K562 (cell line): ENCODE measurements around the gene MVP. TPM values are rescaled to one million over a fixed set of nuclear protein-coding genes. Genes with fewer than 3 reads are reported as not detected.

Experiments
- ATAC-seq: fragments of 200-7000 bp; cut with Tn5 transposase; 3 replicates; pipeline ENCODE4 v1.9.1; 2020; ENCODE audit warnings: moderate library complexity
- BruUV-seq: library from RNA; stranded (reverse); fragments of 400-500 nt; replicated peaks from 2 replicates; lab custom pipeline; 2021; lab: Mats Ljungman, UMichigan
- CTCF ChIA-PET: fragments of 300-600 bp; formaldehyde crosslinking; extraction: SDS; loops from one replicate; lab custom pipeline; 2021; ENCODE audit warnings: low intra/inter-chr PET ratio; lab: Yijun Ruan, JAX
- POLR2A ChIA-PET: fragments of 300-600, 350-650 bp; sonication (Branson Sonifier 250); formaldehyde crosslinking; extraction: SDS; loops from one replicate; lab custom pipeline; 2021; ENCODE audit warnings: antibody characterized with exemption, inconsistent platforms; lab: Yijun Ruan, JAX
- DNase-seq, 4 experiments: peaks; one replicate each; pipeline versions ENCODE4 v3.0.0 to v3.0.0-alpha.2; 2011 to 2018; ENCODE audit warnings: low spot score in 3 of 4, mixed read lengths in 3 of 4; ENCODE audit errors: extremely low read depth in 1 of 4
- FAIRE-seq: peaks from 2 replicates; lab custom pipeline; 2011; peaks lifted over from hg19 to GRCh38; lab: Jason Lieb, UNC
- H2AFZ ChIP-seq: 2 replicates; pipeline ENCODE4 v1.6.0; 2011; ENCODE audit warnings: low read depth, low read length, control low read depth, inconsistent platforms
- H3K27ac ChIP-seq: fragments of 200-600 bp; 3 replicates; pipeline ENCODE4 v1.8.0; 2011; ENCODE audit warnings: low read depth, mild to moderate bottlenecking, control low read depth, inconsistent platforms, low read length, moderate library complexity, mixed read lengths; ENCODE audit errors: extremely low read depth
- H3K27me3 ChIP-seq, 2 experiments: fragments of 300-600 bp in 1 of 2; 2 replicates in 1 of 2; 3 replicates in 1 of 2; pipeline versions ENCODE4 v1.6.0 to v1.8.0; 2011; ENCODE audit warnings: inconsistent platforms in 2 of 2, low read length in 2 of 2, mild to moderate bottlenecking in 1 of 2, mixed read lengths in 1 of 2, moderate library complexity in 1 of 2; ENCODE audit not compliant: control insufficient read depth in 2 of 2, insufficient read depth in 2 of 2
- H3K36me3 ChIP-seq: fragments of 300-600 bp; 3 replicates; pipeline ENCODE4 v1.8.0; 2011; ENCODE audit warnings: mild to moderate bottlenecking, low read length, inconsistent platforms; ENCODE audit not compliant: control insufficient read depth, insufficient read depth
- H3K4me1 ChIP-seq, 2 experiments: fragments of 200-600 bp in 1 of 2; replicated peaks in 1 of 2; 2 replicates in 1 of 2; 3 replicates in 1 of 2; pipeline versions ENCODE4 v1.5.1 to v1.8.0; 2011; ENCODE audit warnings: inconsistent platforms in 2 of 2, low read length in 2 of 2, mild to moderate bottlenecking in 1 of 2, mixed read lengths in 1 of 2, moderate library complexity in 1 of 2; ENCODE audit not compliant: control insufficient read depth in 2 of 2, insufficient read depth in 2 of 2
- H3K4me2 ChIP-seq: 2 replicates; pipeline ENCODE4 v1.6.1; 2011; ENCODE audit warnings: low read length, control low read depth, inconsistent platforms, mixed read lengths; ENCODE audit not compliant: insufficient read depth
- H3K4me3 ChIP-seq: fragments of 200-600 bp; sonication (generic), shearing (Covaris generic); 2 replicates; pipeline ENCODE4 v1.5.1; 2016; ENCODE audit warnings: control low read depth, inconsistent platforms
- H3K79me2 ChIP-seq: fragments of 200-600 bp; 3 replicates; pipeline ENCODE4 v1.8.0; 2011; ENCODE audit warnings: low read length, inconsistent platforms; ENCODE audit not compliant: control insufficient read depth, insufficient read depth
- H3K9ac ChIP-seq, 2 experiments: 2 replicates each; pipeline versions ENCODE4 v1.6.0 to v1.6.1; 2011; ENCODE audit warnings: low read depth in 2 of 2, low read length in 2 of 2, control low read depth in 1 of 2, inconsistent platforms in 1 of 2, mild to moderate bottlenecking in 1 of 2, mixed read lengths in 1 of 2; ENCODE audit not compliant: insufficient read depth in 1 of 2
- H3K9me1 ChIP-seq: one replicate; pipeline ENCODE4 v1.6.0; 2011; ENCODE audit warnings: inconsistent platforms, mild to moderate bottlenecking, low read length, moderate library complexity; ENCODE audit not compliant: control insufficient read depth, insufficient read depth
- H3K9me3 ChIP-seq: replicated peaks from 2 replicates; pipeline ENCODE4 v1.5.1; 2011; ENCODE audit warnings: low read depth, low read length, inconsistent platforms; ENCODE audit not compliant: control insufficient read depth, insufficient read depth
- H4K20me1 ChIP-seq: replicated peaks from 2 replicates; pipeline ENCODE4 v1.6.1; 2011; ENCODE audit warnings: low read length, inconsistent platforms, mixed read lengths; ENCODE audit not compliant: control insufficient read depth, insufficient read depth
- ARHGAP35 ChIP-seq: fragments of 450-650 bp; IDR thresholded peaks from 2 replicates; pipeline ENCODE4 v1.6.1; 2018; ENCODE audit not compliant: partially characterized antibody
- CC2D1A ChIP-seq: fragments of 450-650 bp; IDR thresholded peaks from 2 replicates; pipeline ENCODE4 v1.6.1; 2017; ENCODE audit warnings: mild to moderate bottlenecking
- COPS2 ChIP-seq: fragments of 450-650 bp; conservative IDR thresholded peaks from 2 replicates; pipeline ENCODE4 v1.6.1; 2016; ENCODE audit warnings: mild to moderate bottlenecking, moderate library complexity
- ELF4 ChIP-seq: fragments of 450-650 bp; formaldehyde crosslinking; IDR thresholded peaks from 2 replicates; pipeline ENCODE4 v1.4.0; 2022; ENCODE audit warnings: missing genetic modification characterization
- ERF ChIP-seq: fragments of 450-650 bp; formaldehyde crosslinking; IDR thresholded peaks from 2 replicates; pipeline ENCODE4 v1.4.0; 2020; ENCODE audit warnings: mild to moderate bottlenecking, mixed read lengths
- GATA2 ChIP-seq: sonication (generic); formaldehyde crosslinking; IDR thresholded peaks from 2 replicates; pipeline ENCODE4 v1.4.0; 2020; ENCODE audit warnings: mild to moderate bottlenecking, missing genetic modification reagents
- GATAD2B ChIP-seq: fragments of 450-650 bp; IDR thresholded peaks from 2 replicates; pipeline ENCODE4 v1.6.1; 2017; ENCODE audit warnings: mild to moderate bottlenecking, borderline replicate concordance
- HNRNPUL1 ChIP-seq: fragments of 200-400 bp; formaldehyde crosslinking; IDR thresholded peaks from 2 replicates; pipeline ENCODE4 v1.6.1; 2017; ENCODE audit warnings: low read length
- MAFG ChIP-seq: fragments of 450-650 bp; conservative IDR thresholded peaks from 2 replicates; pipeline ENCODE4 v1.6.1; 2016; ENCODE audit warnings: missing genetic modification characterization, missing compliant biosample characterization
- MTF1 ChIP-seq: fragments of 250-450 bp; sonication (Bioruptor Pico); IDR thresholded peaks from 2 replicates; pipeline ENCODE4 v1.9.0; 2021; ENCODE audit warnings: moderate library complexity, mild to moderate bottlenecking, inconsistent platforms, borderline replicate concordance
- PHB2 ChIP-seq: fragments of 450-650 bp; IDR thresholded peaks from 2 replicates; pipeline ENCODE4 v1.6.1; 2017; ENCODE audit warnings: low read depth
- SIN3A ChIP-seq, 2 experiments: fragments of 150-350 bp in 1 of 2; IDR thresholded peaks; 2 replicates each; pipeline ENCODE4 v1.6.1; 2011 to 2016; ENCODE audit warnings: borderline replicate concordance in 2 of 2, low read depth in 2 of 2, low read length in 2 of 2, mild to moderate bottlenecking in 2 of 2, moderate library complexity in 2 of 2; ENCODE audit not compliant: control insufficient read depth in 1 of 2
- SUPT5H ChIP-seq: fragments of 450-650 bp; IDR thresholded peaks from 2 replicates; pipeline ENCODE4 v1.6.1; 2016
- TARDBP ChIP-seq: fragments of 450-650 bp; IDR thresholded peaks from 2 replicates; pipeline ENCODE4 v1.6.1; 2016
- TCF3 ChIP-seq: sonication (generic); formaldehyde crosslinking; IDR thresholded peaks from 2 replicates; pipeline ENCODE4 v1.4.0; 2020; ENCODE audit warnings: mild to moderate bottlenecking, missing genetic modification reagents
- UBTF ChIP-seq, 2 experiments: IDR thresholded peaks; 2 replicates each; pipeline ENCODE4 v1.6.1; 2012; ENCODE audit warnings: improper control_type of control experiment in 2 of 2, low read depth in 2 of 2, low read length in 2 of 2, borderline replicate concordance in 1 of 2
- USF2 ChIP-seq: sonication (generic); formaldehyde crosslinking; IDR thresholded peaks from 2 replicates; pipeline ENCODE4 v1.5.0; 2020; ENCODE audit warnings: missing genetic modification reagents
- ZBTB8A ChIP-seq: fragments of 450-650 bp; IDR thresholded peaks from 2 replicates; pipeline ENCODE4 v1.6.1; 2018; ENCODE audit warnings: mild to moderate bottlenecking, moderate library complexity; ENCODE audit not compliant: partially characterized antibody
- ZKSCAN1 ChIP-seq: fragments of 150-350 bp; IDR thresholded peaks from 2 replicates; pipeline ENCODE4 v1.6.1; 2016; ENCODE audit warnings: low read depth, low read length
- ZNF282 ChIP-seq: sonication (generic); formaldehyde crosslinking; IDR thresholded peaks from 2 replicates; pipeline ENCODE4 v1.8.1; 2023; ENCODE audit warnings: missing genetic modification reagents
- ZNF324 ChIP-seq: fragments of 250-450 bp; sonication (Bioruptor Pico); IDR thresholded peaks from 2 replicates; pipeline ENCODE4 v1.4.0; 2020; ENCODE audit warnings: mild to moderate bottlenecking
- ZNF780A ChIP-seq: fragments of 250-450 bp; sonication (Bioruptor Pico); IDR thresholded peaks from 2 replicates; pipeline ENCODE4 v1.5.0; 2021; ENCODE audit warnings: mild to moderate bottlenecking
- WGBS: fragments of 100-300 bp; shearing (Covaris generic); methylation state at CpG from one replicate; pipeline ENCODE4 v1.1.6; 2016; ENCODE audit warnings: low coverage, mixed read lengths; ENCODE audit not compliant: insufficient coverage; ENCODE audit errors: missing lambda C conversion rate; 5-methylcytosine and 5-hydroxymethylcytosine counted together
- in situ Hi-C: fragments of 300-500 bp; cut with MboI; formaldehyde crosslinking; loops from 4 replicates; pipeline ENCODE4 v1.15.0; 2018; ENCODE audit warnings: inconsistent platforms, mixed read lengths
- intact Hi-C: fragments of 100-400 bp; cut with micrococcal nuclease; formaldehyde crosslinking; loops from 2 replicates; pipeline ENCODE4 v1.14.2; 2022
- polyA plus RNA-seq, 8 experiments: library from polyadenylated mRNA; depleted of rRNA in 4 of 8; stranded (reverse) in 5 of 8; unstranded in 3 of 8; fragments of >200 nt; fragmentation: Nextera tagmentation in 2 of 8; fragmentation: Illumina TruSeq in 1 of 8; extraction: Ambion mirVana in 2 of 8; extraction: Trizol in 1 of 8; gene quantifications; 2 replicates each; pipeline versions ENCODE4 v1.2.1 to v1.2.3, GENCODE V29; 2011 to 2014; ENCODE audit warnings: inconsistent platforms in 1 of 8, missing spikeins in 1 of 8
- total RNA-seq, 7 experiments: library from RNA; depleted of rRNA in 6 of 7; stranded (reverse); fragments of >200 nt in 6 of 7; fragmentation: Illumina TruSeq in 2 of 7; extraction: Trizol in 2 of 7; gene quantifications; 2 replicates each; pipeline versions ENCODE4 v1.2.1 to v1.2.3, GENCODE V29; 2011 to 2021; ENCODE audit warnings: low replicate concordance in 1 of 7

Gene MVP
- total and polyA plus RNA-seq, 9 of the 15 experiments (the other 6 are each of a cell fraction or from before 2014, with no cell fraction given), result 0.39 to 1.9 (median 0.76) TPM; not detected in 2

- peaks cover 26 to 37% of the 10 kb centered on the region in 2 experiments for H3K4me1 ChIP-seq
- peaks cover 12% of the 10 kb centered on the region; the same call in 1 of the 2 replicates for H4K20me1 ChIP-seq
- no peaks in the 10 kb centered on the region for H3K9me1 ChIP-seq
- H3K9ac ChIP-seq, result peak overlapping the region; percentile 92 to 100
- POLR2A ChIA-PET, result interaction anchor here (0.5 to 6.0 kb wide), 11 partner anchors 12 to 797 kb away, joined by 3 to 114 read pairs (median 3); partner anchors contain the start of genes ALDOA, KIF22 and PAGR1
- H3K9me3 ChIP-seq, result no peaks in the 10 kb centered on the region
- FAIRE-seq (peak; percentile 76), DNase-seq (peak in 3 of 4 experiments; percentile 42 to 48 (median 47)), ATAC-seq (peak; percentile 2)
- BruUV-seq, result TSS peak; percentile 83
- peak overlapping the region; percentile 38 for H2AFZ ChIP-seq
- peak overlapping the region; percentile 90 for H3K4me2 ChIP-seq
- H3K79me2 ChIP-seq, result peaks cover 36% of the 10 kb centered on the region
- H3K36me3 ChIP-seq, result peaks cover 70% of the 10 kb centered on the region
- H3K27me3 ChIP-seq, result no peaks in the 10 kb centered on the region
- peak overlapping the region; percentile 99 for H3K27ac ChIP-seq
- in situ Hi-C loops, result no loop called here
- 9% methylated on average over 22 of the region's 26 CpGs for WGBS
- intact Hi-C loops, result loop anchor here (1.0 kb wide), 1 partner anchor 14 kb away; the partner anchor contains the start of gene KIF22
- peak overlapping the region; percentile 59 for H3K4me3 ChIP-seq
- CTCF ChIA-PET, result no interaction called here
- TF ChIP-seq TARDBP (no peak), COPS2 (no peak), SUPT5H (no peak), MTF1 (no peak), HNRNPUL1 (no peak), ELF4 (CRISPR knock-in tag) (no peak), ARHGAP35 (no peak), TCF3 (CRISPR knock-in tag) (no peak), SIN3A (IDR thresholded peaks at IDR 0.05; ENCODE audit: borderline replicate concordance in 2 of 2, control insufficient read depth in 1 of 2, low read depth in 2 of 2, low read length in 2 of 2) (0 out of 4 replicates have a peak, but pooled peaks of 1 of the 2 experiments have one; percentile 12), USF2 (CRISPR knock-in tag) (no peak), ZNF324 (CRISPR knock-in tag) (no peak), ZNF780A (CRISPR knock-in tag) (no peak), ERF (peak; percentile 19; the same call in 1 of the 2 replicates), CC2D1A (no peak), GATAD2B (no peak), ZNF282 (CRISPR knock-in tag) (no peak), MAFG (no peak), ZKSCAN1 (no peak), GATA2 (CRISPR knock-in tag) (no peak), ZBTB8A (no peak), PHB2 (no peak), UBTF (IDR thresholded peaks at IDR 0.05; ENCODE audit: borderline replicate concordance in 1 of 2, low read depth in 2 of 2, low read length in 2 of 2) (no peak)
Measured at GRCh38 chr16:29804455-29805231, 15.6 kb upstream of the MVP start.
